Cardiac muscle cell (in vitro differentiated cells and primary cell): ENCODE data around the gene POLN. TPM values are rescaled to one million over a fixed set of nuclear protein-coding genes. Genes with fewer than 3 reads are reported as not detected.

Experiments
- DNase-seq, 2 donors: peaks; one replicate each; pipeline versions ENCODE4 v3.0.0 to v3.0.0-alpha.2; 2010 to 2017; ENCODE audit warnings: low read depth in 1 of 2, low spot score in 1 of 2
- H3K27ac ChIP-seq: fragments of 200-600 bp; sonication (generic); 2 replicates; pipeline ENCODE4 v1.5.1; 2016
- H3K27me3 ChIP-seq: fragments of 200-600 bp; sonication (generic); 2 replicates; pipeline ENCODE4 v1.6.0; 2016; ENCODE audit warnings: control low read depth
- H3K36me3 ChIP-seq: fragments of 200-600 bp; sonication (generic); 2 replicates; pipeline ENCODE4 v1.5.1; 2016; ENCODE audit warnings: control low read depth
- H3K4me1 ChIP-seq: fragments of 200-600 bp; sonication (generic); 2 replicates; pipeline ENCODE4 v1.8.1; 2017; ENCODE audit warnings: low read depth, mild to moderate bottlenecking, mixed run types
- H3K4me3 ChIP-seq: fragments of 200-600 bp; sonication (generic); 2 replicates; pipeline ENCODE4 v1.5.1; 2016; ENCODE audit warnings: mild to moderate bottlenecking
- H3K9me3 ChIP-seq: fragments of 200-600 bp; sonication (generic); 2 replicates; pipeline ENCODE4 v1.5.1; 2017; ENCODE audit warnings: low read depth, mild to moderate bottlenecking, control low read depth
- CTCF ChIP-seq: IDR thresholded peaks from 2 replicates; pipeline ENCODE4 v1.5.1; 2012; ENCODE audit warnings: low read depth, mild to moderate bottlenecking, low read length
- polyA plus RNA-seq: library from polyadenylated mRNA; unstranded; fragments of >200 nt; fragmentation: Nextera tagmentation; extraction: Ambion mirVana; gene quantifications from 2 replicates; pipeline ENCODE4 v1.2.1, GENCODE V29; 2016
- total RNA-seq: library from RNA; depleted of rRNA; stranded (reverse); fragments of >200 nt; gene quantifications from 2 replicates; pipeline ENCODE4 v1.2.3, GENCODE V29; 2016

The POLN gene
- total and polyA plus RNA-seq, 2 experiments from 2014 or later: 5.2 to 9.0 TPM

DNA sequence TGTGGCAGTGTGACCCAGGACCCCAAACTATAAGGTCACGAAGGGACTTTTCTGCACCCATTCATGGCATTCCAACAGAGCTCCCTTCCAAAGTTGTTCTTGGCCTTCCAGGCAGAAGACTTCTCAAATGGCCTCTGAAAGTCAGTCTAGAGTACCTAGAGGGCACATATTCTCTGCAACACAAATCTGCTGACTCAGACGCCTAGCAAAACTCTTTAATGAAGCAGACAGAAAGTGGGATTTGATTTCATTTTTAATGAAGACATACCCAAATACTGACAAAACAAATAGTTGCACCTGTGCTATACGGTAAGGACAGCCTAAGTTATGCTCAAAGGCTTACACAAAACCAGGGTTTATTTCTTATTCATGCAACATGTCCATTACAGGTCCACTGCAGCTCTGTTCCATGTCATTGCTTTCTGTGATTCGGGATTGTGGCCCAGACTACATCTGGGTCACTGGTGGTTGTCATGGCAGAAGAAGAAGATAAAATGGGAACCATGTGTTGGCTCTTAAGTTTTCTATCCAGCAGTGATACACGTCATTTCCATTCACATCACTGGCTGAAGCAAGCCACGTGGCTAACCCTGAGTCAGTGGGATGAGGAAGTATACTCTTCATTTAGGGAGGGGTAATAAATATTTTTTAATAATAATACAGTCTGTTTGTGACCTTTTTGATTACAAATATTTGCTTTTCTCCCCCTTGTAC, 125.1 kb downstream of the POLN start:
- H3K9me3 ChIP-seq: no peaks in the 10 kb centered on the region
- H3K4me3 ChIP-seq: no peak overlapping the region
- DNase-seq: no peak
- no peaks in the 10 kb centered on the region for H3K36me3 ChIP-seq
- H3K27ac ChIP-seq: no peak overlapping the region
- no peak for TF ChIP-seq CTCF
- no peaks in the 10 kb centered on the region for H3K4me1 ChIP-seq
- H3K27me3 ChIP-seq: no peaks in the 10 kb centered on the region

DNA sequence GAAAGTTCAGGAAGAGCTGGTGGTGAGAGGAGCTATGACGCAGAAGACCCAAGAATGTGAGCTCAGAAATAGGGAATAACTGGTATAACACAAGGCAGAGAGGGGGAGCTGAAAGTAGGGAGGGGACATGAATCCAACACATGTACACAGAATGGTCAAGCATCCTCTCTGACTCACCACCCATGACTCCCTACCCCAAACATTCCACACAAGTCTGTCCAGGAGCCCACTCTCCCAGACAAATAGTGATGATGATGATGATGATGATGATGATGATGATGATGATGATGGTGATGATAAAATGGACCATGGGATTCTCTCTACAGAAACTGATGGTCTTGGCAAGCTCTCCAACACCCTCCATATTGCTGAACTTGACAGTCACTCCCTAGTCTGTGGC, 136.4 kb downstream of the POLN start:
- DNase-seq: peak in 1 of 2 donors; percentile 10

DNA sequence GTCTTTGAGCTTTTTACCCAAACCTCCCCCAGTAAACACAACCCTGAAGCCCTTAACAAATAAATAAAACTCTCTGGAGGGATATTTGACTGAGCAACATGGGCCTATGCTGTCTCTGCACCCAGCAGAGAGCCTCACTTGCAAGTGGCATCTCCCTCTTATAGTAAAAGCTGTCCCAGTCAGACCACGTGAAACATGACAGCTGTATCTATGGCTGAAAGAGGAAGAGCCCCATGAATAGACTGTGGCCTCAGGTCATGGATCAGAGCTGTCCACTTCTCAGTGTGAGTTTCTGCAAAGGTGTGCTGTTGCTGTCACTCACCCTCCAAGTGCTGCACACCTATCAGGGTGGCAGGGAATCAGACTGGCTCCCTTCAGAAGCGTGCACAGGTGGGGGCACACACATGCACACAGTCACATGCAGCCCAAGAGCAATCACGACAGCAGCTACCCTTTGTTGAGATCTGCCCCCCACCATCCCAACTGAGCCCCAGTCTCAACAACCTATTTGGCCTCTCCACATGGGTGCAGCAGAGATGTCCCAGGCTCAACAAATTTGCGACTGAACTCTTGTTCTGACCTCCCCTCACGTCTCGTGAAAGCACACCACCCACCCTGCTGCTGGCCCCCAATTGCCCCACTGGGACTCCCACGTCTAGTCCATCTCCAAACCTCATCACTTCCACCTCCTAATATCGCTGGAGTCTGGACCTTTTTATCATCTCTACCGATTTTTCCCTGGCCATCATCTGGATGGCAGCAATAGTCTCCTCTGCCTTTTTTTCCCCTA, 137.2 kb downstream of the POLN start:
- no peak overlapping the region for H3K27ac ChIP-seq
- H3K9me3 ChIP-seq: no peaks in the 10 kb centered on the region
- TF ChIP-seq CTCF: no peak
- DNase-seq: no peak
- peaks cover 6% of the 10 kb centered on the region for H3K27me3 ChIP-seq
- H3K4me3 ChIP-seq: no peak overlapping the region
- no peaks in the 10 kb centered on the region for H3K36me3 ChIP-seq
- no peaks in the 10 kb centered on the region for H3K4me1 ChIP-seq

More for the DNA sequence above, 136.4 kb downstream of the POLN start:
- H3K27ac ChIP-seq: no peak overlapping the region
- H3K27me3 ChIP-seq: peaks cover 7% of the 10 kb centered on the region
- no peaks in the 10 kb centered on the region for H3K4me1 ChIP-seq
- TF ChIP-seq CTCF: no peak
- H3K36me3 ChIP-seq: no peaks in the 10 kb centered on the region
- H3K4me3 ChIP-seq: no peak overlapping the region
- H3K9me3 ChIP-seq: no peaks in the 10 kb centered on the region

- Histone ChIP-seq H3K36me3 (no peaks in the 10 kb centered on the region), H3K9me3 (no peaks in the 10 kb centered on the region), H3K27ac (no peak overlapping the region), H3K4me1 (no peaks in the 10 kb centered on the region), H3K4me3 (no peak overlapping the region), H3K27me3 (no peaks in the 10 kb centered on the region)
- TF ChIP-seq CTCF: no peak
- DNase-seq: no peak
Observed at GRCh38 chr4:2103843-2104547, 137.9 kb downstream of the POLN start.

- TF ChIP-seq CTCF: no peak
- Histone ChIP-seq H3K27me3 (no peaks in the 10 kb centered on the region), H3K27ac (no peak overlapping the region), H3K36me3 (no peaks in the 10 kb centered on the region), H3K9me3 (no peaks in the 10 kb centered on the region), H3K4me3 (no peak overlapping the region), H3K4me1 (no peaks in the 10 kb centered on the region)
- DNase-seq: no peak
Observed at GRCh38 chr4:2103127-2103842, 138.6 kb downstream of the POLN start.
